ENCODE data around the gene RNF11.

DNA sequence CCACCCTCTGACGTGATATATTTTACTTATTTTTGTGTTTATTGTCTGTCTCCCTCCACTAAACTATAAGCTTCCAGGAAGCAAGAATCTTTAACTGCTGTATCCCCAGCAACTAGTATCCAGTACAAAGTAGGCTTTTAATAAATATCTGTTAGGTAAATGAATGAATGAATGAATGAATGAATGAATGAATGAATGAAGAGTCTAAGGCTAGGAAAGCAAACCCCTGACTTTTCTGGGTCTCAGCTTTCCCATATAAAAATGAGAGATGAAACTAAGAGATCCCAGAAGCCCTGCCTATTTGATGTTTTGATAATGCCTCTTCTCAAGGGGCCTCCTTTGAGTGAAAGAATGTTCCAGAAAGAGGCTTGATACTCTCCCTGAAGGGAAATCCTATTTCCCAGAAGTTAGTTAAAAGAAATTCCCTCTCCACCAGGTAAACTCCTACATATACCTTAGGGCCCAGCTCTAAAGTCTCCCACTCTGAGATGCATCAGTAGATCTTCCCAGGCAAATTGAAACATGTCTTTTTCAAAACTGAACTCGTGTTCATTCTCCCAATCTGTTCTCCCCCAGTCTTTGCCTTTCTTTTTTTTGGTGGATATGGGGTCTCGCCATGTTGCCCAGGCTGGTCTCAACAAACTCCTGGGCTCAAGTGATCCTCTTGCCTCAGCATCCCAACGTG lies 86.5 kb downstream of the RNF11 start:
- no peak for TF ChIP-seq EZH2 (IDR thresholded peaks at IDR 0.05; ENCODE audit: borderline replicate concordance, low read depth, low read length, poor library complexity, severe bottlenecking)
- TF ChIP-seq, protein P1, sequence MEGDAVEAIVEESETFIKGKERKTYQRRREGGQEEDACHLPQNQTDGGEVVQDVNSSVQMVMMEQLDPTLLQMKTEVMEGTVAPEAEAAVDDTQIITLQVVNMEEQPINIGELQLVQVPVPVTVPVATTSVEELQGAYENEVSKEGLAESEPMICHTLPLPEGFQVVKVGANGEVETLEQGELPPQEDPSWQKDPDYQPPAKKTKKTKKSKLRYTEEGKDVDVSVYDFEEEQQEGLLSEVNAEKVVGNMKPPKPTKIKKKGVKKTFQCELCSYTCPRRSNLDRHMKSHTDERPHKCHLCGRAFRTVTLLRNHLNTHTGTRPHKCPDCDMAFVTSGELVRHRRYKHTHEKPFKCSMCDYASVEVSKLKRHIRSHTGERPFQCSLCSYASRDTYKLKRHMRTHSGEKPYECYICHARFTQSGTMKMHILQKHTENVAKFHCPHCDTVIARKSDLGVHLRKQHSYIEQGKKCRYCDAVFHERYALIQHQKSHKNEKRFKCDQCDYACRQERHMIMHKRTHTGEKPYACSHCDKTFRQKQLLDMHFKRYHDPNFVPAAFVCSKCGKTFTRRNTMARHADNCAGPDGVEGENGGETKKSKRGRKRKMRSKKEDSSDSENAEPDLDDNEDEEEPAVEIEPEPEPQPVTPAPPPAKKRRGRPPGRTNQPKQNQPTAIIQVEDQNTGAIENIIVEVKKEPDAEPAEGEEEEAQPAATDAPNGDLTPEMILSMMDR (conservative IDR thresholded peaks at IDR 0.05; ENCODE audit: low read depth, low read length), result no peak
